SU-DHL-6 (cell line): ENCODE results near the gene CST11.

ENCODE experiments used
- H2AFZ ChIP-seq: fragments of 200-600 bp; sonication (generic); 2 replicates; pipeline ENCODE4 v1.6.1; 2014; ENCODE audit warnings: low read depth, mild to moderate bottlenecking, moderate library complexity, mixed read lengths, antibody characterized with exemption, low read length; ENCODE audit not compliant: severe bottlenecking
- H3F3A ChIP-seq: fragments of 200-600 bp; shearing (Covaris generic); 2 replicates; pipeline ENCODE4 v1.6.0; 2016; ENCODE audit warnings: antibody characterized with exemption, mild to moderate bottlenecking; ENCODE audit not compliant: insufficient read depth
- H3K27ac ChIP-seq: fragments of 200-600 bp; sonication (generic); 2 replicates; pipeline ENCODE4 v1.5.1; 2016; ENCODE audit warnings: low read depth, mild to moderate bottlenecking, low read length, moderate library complexity, mixed read lengths
- H3K27me3 ChIP-seq: fragments of 200-600 bp; sonication (generic), shearing (Covaris generic); 2 replicates; pipeline ENCODE4 v1.6.0; 2014; ENCODE audit warnings: mild to moderate bottlenecking, low read length
- H3K36me3 ChIP-seq: fragments of 200-600 bp; sonication (generic); 2 replicates; pipeline ENCODE4 v1.6.1; 2014; ENCODE audit warnings: mild to moderate bottlenecking, low read length, mixed read lengths
- H3K4me2 ChIP-seq: fragments of 300-600, 200-600 bp; shearing (Covaris generic), sonication (generic); 2 replicates; pipeline ENCODE4 v1.6.0; 2014; ENCODE audit warnings: low read length, low read depth, mild to moderate bottlenecking; ENCODE audit not compliant: poor library complexity, severe bottlenecking
- H3K4me3 ChIP-seq: fragments of 200-600 bp; sonication (generic); 2 replicates; pipeline ENCODE4 v1.5.1; 2014; ENCODE audit warnings: antibody characterized with exemption, low read length, mild to moderate bottlenecking, mixed read lengths; ENCODE audit not compliant: insufficient read depth, poor library complexity, severe bottlenecking
- H3K79me2 ChIP-seq: fragments of 200-600 bp; sonication (generic); 2 replicates; pipeline ENCODE4 v1.6.1; 2014; ENCODE audit warnings: mild to moderate bottlenecking, low read length, moderate library complexity; ENCODE audit not compliant: insufficient read depth
- H3K9ac ChIP-seq: fragments of 200-600 bp; sonication (generic); 2 replicates; pipeline ENCODE4 v1.7.0; 2014; ENCODE audit warnings: mild to moderate bottlenecking, low read length
- H3K9me2 ChIP-seq: fragments of 200-600 bp; sonication (generic); replicated peaks from 2 replicates; pipeline ENCODE4 v1.6.1; 2014; ENCODE audit warnings: low read length; ENCODE audit not compliant: insufficient read depth
- H3K9me3 ChIP-seq: fragments of 200-600 bp; sonication (generic); 2 replicates; pipeline ENCODE4 v1.6.1; 2014; ENCODE audit warnings: low read length, mixed read lengths; ENCODE audit not compliant: insufficient read depth
- H4K20me1 ChIP-seq: fragments of 200-600 bp; sonication (generic); 2 replicates; pipeline ENCODE4 v1.6.1; 2014; ENCODE audit warnings: low read depth, mild to moderate bottlenecking, antibody characterized with exemption, low read length, moderate library complexity, mixed read lengths
- EZH2phosphoT487 ChIP-seq: fragments of 200-600 bp; sonication (generic), shearing (Covaris generic); conservative IDR thresholded peaks from 2 replicates; pipeline ENCODE4 v1.6.1; 2018; ENCODE audit warnings: mild to moderate bottlenecking, antibody characterized with exemption, low read length, moderate library complexity, mixed read lengths
- TF ChIP-seq, protein P1 (sequence below): fragments of 200-600 bp; sonication (generic); IDR thresholded peaks from one replicate; pipeline ENCODE4 v1.5.1; 2017; ENCODE audit warnings: antibody characterized with exemption, mild to moderate bottlenecking, low read length, moderate library complexity; ENCODE audit not compliant: insufficient read depth, poor library complexity, severe bottlenecking

Gene CST11

DNA sequence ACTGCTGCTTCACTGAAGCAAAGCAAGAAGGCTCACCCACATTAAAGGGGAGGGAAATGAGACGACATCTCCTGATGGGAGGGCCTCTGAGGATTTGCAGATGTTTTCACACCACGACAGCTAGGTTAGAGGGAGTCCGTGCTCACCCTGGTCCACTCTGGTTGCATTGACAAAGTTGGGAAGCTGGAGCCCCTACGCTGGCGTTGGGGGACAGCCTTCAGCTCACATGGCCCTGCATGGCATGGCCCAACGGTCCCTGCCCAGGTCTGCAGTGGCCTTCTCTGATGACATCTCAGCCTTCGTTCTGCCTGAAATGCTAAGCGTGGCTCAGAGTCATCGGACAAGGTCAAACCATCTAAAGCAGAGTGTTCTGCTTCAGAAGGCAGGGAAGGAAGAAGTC is 27.5 kb downstream of the CST11 start:
- Histone ChIP-seq H3K9ac (no peak overlapping the region), H3K36me3 (no peaks in the 10 kb centered on the region), H3K79me2 (peaks cover 10% of the 10 kb centered on the region; the same call in 1 of the 2 replicates), H3K9me3 (no peaks in the 10 kb centered on the region), H3K4me2 (no peak overlapping the region), H3K27me3 (no peaks in the 10 kb centered on the region), H3K27ac (no peak overlapping the region), H3K4me3 (no peak overlapping the region), H3F3A (peaks cover 5% of the 10 kb centered on the region; the same call in 1 of the 2 replicates), H3K9me2 (no peaks in the 10 kb centered on the region), H4K20me1 (no peaks in the 10 kb centered on the region), H2AFZ (no peak overlapping the region)
- TF ChIP-seq, protein P1, sequence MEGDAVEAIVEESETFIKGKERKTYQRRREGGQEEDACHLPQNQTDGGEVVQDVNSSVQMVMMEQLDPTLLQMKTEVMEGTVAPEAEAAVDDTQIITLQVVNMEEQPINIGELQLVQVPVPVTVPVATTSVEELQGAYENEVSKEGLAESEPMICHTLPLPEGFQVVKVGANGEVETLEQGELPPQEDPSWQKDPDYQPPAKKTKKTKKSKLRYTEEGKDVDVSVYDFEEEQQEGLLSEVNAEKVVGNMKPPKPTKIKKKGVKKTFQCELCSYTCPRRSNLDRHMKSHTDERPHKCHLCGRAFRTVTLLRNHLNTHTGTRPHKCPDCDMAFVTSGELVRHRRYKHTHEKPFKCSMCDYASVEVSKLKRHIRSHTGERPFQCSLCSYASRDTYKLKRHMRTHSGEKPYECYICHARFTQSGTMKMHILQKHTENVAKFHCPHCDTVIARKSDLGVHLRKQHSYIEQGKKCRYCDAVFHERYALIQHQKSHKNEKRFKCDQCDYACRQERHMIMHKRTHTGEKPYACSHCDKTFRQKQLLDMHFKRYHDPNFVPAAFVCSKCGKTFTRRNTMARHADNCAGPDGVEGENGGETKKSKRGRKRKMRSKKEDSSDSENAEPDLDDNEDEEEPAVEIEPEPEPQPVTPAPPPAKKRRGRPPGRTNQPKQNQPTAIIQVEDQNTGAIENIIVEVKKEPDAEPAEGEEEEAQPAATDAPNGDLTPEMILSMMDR: no peak
- TF ChIP-seq EZH2phosphoT487: no peak

DNA sequence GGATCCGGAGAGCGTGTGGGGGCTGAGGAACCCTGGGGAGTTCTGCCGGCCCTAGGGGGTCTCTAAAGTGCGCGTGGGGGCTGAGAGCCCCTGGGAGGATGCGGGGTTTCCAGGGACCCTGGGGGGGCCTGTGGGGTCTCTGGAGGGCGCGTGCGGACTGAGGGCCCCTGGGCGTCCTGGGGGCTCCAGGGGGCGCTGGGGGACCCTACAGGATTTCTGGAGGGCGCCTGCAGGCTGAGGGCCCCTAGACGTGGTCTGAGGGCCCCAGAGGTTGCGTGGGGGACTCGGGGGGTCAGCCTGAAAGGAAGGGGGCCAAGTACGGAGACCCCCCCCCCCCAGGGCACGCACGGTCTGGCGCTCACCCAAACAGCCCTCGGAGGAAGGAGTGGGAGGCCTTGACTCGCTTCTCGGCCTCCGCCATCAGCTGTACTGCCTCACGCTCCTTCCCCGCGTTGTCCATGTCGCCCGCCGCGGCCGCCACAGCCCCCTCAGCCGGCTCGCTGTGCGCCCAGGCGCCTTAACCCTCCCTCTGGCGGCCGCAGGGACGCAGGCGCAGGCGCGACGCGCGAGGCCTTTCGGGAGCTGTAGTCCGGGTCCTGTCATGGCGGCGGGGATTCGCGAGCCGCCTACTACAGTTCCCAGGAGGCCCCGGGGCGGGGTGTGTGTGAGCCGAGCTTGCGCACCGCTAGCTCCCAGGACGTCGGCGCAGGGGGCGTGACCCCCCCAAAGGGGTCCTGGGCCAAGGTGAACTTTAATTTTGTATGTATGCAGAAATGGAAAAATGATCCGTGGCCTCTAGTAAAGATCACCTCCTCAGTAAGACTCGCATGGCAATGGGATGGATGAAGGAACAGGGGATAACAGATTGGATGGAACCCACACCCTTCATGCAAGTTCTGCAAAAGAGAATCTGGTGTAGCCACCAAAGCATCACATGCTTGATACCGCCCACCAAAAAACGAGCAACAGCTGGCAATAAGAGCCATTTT is 31.4 kb downstream of the CST11 start, which contains the start of gene NAPB:
TSS of gene NAPB (minus strand) at position 546 of the 989 bp plus-strand sequence. CDS start at position 460, 86 bp downstream.
- Histone ChIP-seq H4K20me1 (no peaks in the 10 kb centered on the region), H3K27me3 (no peaks in the 10 kb centered on the region), H3K9me3 (no peaks in the 10 kb centered on the region), H3K4me3 (peak within 1 kb of the TSS; percentile 91), H3K9ac (peak within 1 kb of the TSS; percentile 99), H3K36me3 (no peaks in the 10 kb centered on the region), H2AFZ (peak within 1 kb of the TSS; percentile 89), H3K4me2 (peak within 1 kb of the TSS; percentile 80), H3K27ac (peak within 1 kb of the TSS; percentile 44), H3K9me2 (no peaks in the 10 kb centered on the region), H3K79me2 (peaks cover 42% of the 10 kb centered on the region), H3F3A (peaks cover 5% of the 10 kb centered on the region; the same call in 1 of the 2 replicates)
- TF ChIP-seq, protein P1: no peak
- TF ChIP-seq EZH2phosphoT487: no peak

DNA sequence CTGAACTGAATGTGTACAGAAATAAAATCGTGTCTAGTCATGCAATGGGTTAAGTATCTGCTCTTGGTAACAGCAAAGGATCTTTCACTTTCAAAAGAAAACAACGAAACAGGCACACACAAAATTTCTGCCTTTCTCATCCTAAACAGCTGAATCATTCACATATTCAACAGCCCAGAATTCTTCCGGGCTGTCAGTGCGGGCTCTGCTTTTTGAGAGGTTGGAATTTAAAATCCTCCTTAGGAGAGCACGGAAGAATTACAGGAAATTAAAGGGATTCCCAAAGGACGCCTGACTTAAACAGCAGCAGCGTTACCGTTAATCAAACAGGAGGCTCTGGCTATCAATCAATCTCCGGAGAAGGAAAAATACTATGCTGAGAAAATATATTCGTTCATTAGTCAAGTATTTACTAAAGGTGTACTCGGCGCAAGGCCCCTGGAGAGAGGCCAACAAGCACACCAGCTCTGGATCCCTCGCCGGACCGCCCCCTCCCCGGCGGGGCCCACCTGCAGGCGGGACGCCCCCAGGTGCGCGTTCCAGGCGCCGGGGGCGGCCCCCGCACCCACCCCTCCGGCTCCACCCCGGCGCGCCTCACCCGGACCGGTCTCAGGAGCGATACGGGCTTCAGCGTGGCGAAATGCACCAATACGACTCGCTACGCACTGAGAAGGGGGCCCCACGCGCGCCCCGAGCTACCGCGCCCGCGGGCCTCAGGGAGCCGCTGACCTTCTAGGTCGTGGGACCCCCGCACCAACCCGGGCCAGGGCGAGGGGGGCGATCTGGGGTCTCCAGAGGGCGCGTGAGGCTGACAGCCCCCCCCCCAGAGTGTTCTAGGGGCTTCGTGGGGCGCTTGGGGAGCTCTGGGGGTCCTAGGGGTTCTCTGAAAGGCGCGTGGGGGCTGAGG is 32.4 kb downstream of the CST11 start:
- H3K9ac ChIP-seq: peak overlapping the region; percentile 99
- H3K36me3 ChIP-seq: no peaks in the 10 kb centered on the region
- no peaks in the 10 kb centered on the region; the same call in 1 of the 2 replicates for H4K20me1 ChIP-seq
- peak overlapping the region; percentile 91 for H3K4me3 ChIP-seq
- H3K9me2 ChIP-seq: no peaks in the 10 kb centered on the region
- no peaks in the 10 kb centered on the region for H3K9me3 ChIP-seq
- H2AFZ ChIP-seq: peak overlapping the region; percentile 68
- TF ChIP-seq, protein P1: no peak
- H3K4me2 ChIP-seq: peak overlapping the region; percentile 80
- peak overlapping the region; percentile 44 for H3K27ac ChIP-seq
- H3K27me3 ChIP-seq: no peaks in the 10 kb centered on the region
- peaks cover 5% of the 10 kb centered on the region; the same call in 1 of the 2 replicates for H3F3A ChIP-seq
- H3K79me2 ChIP-seq: peaks cover 51% of the 10 kb centered on the region
